HepG2 (cell line): ENCODE measurements around the gene MT1A. TPM values are rescaled to one million over a fixed set of nuclear protein-coding genes. Genes with fewer than 3 reads are reported as not detected.

ENCODE experiments used
- ARNT2 ChIP-seq: sonication (generic); formaldehyde crosslinking; IDR thresholded peaks from 2 replicates; pipeline ENCODE4 v1.8.0; 2022; ENCODE audit warnings: mild to moderate bottlenecking, low read depth, missing genetic modification reagents, moderate library complexity
- ATF7 ChIP-seq, 2 experiments: fragments of 450-650 bp in 1 of 2; sonication (generic) in 1 of 2; formaldehyde crosslinking in 1 of 2; IDR thresholded peaks; 2 replicates each; pipeline versions ENCODE4 v1.4.0 to v1.6.1; 2016 to 2020; ENCODE audit warnings: antibody characterized with exemption in 1 of 2, mild to moderate bottlenecking in 1 of 2, missing genetic modification reagents in 1 of 2
- BORCS8-MEF2B ChIP-seq: sonication (generic); formaldehyde crosslinking; IDR thresholded peaks from 2 replicates; pipeline ENCODE4 v1.8.0; 2022; ENCODE audit warnings: mild to moderate bottlenecking, missing genetic modification reagents
- CHCHD3 ChIP-seq: sonication (generic); formaldehyde crosslinking; IDR thresholded peaks from 2 replicates; pipeline ENCODE4 v1.8.0; 2022; ENCODE audit warnings: mild to moderate bottlenecking, missing genetic modification reagents, moderate library complexity
- CTCF ChIP-seq: sonication (generic); formaldehyde crosslinking; IDR thresholded peaks from 2 replicates; pipeline ENCODE4 v1.5.0; 2020; ENCODE audit warnings: mild to moderate bottlenecking, missing genetic modification reagents, moderate library complexity
- ERF ChIP-seq: IDR thresholded peaks from 2 replicates; pipeline ENCODE4 v1.6.1; 2018; ENCODE audit warnings: missing biosample characterization, missing genetic modification reagents
- IRF2 ChIP-seq: IDR thresholded peaks from 2 replicates; pipeline ENCODE4 v1.6.1; 2018; ENCODE audit warnings: missing genetic modification reagents, missing compliant biosample characterization
- NONO ChIP-seq, 2 experiments: fragments of 450-650 bp in 1 of 2; sonication (generic) in 1 of 2; formaldehyde crosslinking in 1 of 2; IDR thresholded peaks in 1 of 2; conservative IDR thresholded peaks in 1 of 2; 2 replicates each; pipeline versions ENCODE4 v1.6.1 to v1.8.0; 2017 to 2022; ENCODE audit warnings: mild to moderate bottlenecking in 1 of 2, missing genetic modification reagents in 1 of 2, moderate library complexity in 1 of 2
- PLSCR1 ChIP-seq: sonication (generic); formaldehyde crosslinking; IDR thresholded peaks from 2 replicates; pipeline ENCODE4 v1.5.0; 2020; ENCODE audit warnings: missing genetic modification reagents, mild to moderate bottlenecking, borderline replicate concordance
- POLR2A ChIP-seq, 2 experiments: IDR thresholded peaks; 2 replicates each; pipeline ENCODE4 v1.6.1; 2011; ENCODE audit warnings: low read depth in 2 of 2, low read length in 2 of 2, mild to moderate bottlenecking in 1 of 2, moderate library complexity in 1 of 2; ENCODE audit not compliant: insufficient read depth in 1 of 2
- POLR2G ChIP-seq: fragments of 200-400 bp; formaldehyde crosslinking; IDR thresholded peaks from 2 replicates; pipeline ENCODE4 v1.6.1; 2018; ENCODE audit warnings: mild to moderate bottlenecking, low read depth, low read length, moderate library complexity
- TFDP1 ChIP-seq: IDR thresholded peaks from 2 replicates; pipeline ENCODE4 v1.6.1; 2016; ENCODE audit warnings: missing compliant biosample characterization, missing genetic modification reagents, borderline replicate concordance
- THAP9 ChIP-seq: sonication (generic); formaldehyde crosslinking; IDR thresholded peaks from 2 replicates; pipeline ENCODE4; 2020; ENCODE audit warnings: missing genetic modification reagents, mild to moderate bottlenecking, borderline replicate concordance
- ZNF274 ChIP-seq: sonication (generic); formaldehyde crosslinking; IDR thresholded peaks from 2 replicates; pipeline ENCODE4 v1.5.1; 2020; ENCODE audit warnings: mild to moderate bottlenecking, missing genetic modification reagents
- ZNF329 ChIP-seq: sonication (generic); formaldehyde crosslinking; IDR thresholded peaks from 2 replicates; pipeline ENCODE4 v1.9.0; 2021; ENCODE audit warnings: low read depth, mild to moderate bottlenecking, missing genetic modification reagents
- ZNF34 ChIP-seq: sonication (generic); formaldehyde crosslinking; IDR thresholded peaks from 2 replicates; pipeline ENCODE4 v1.4.0; 2020; ENCODE audit warnings: mild to moderate bottlenecking, missing genetic modification reagents, borderline replicate concordance
- ZNF496 ChIP-seq: sonication (generic); formaldehyde crosslinking; IDR thresholded peaks from 2 replicates; pipeline ENCODE4 v1.8.1; 2023; ENCODE audit warnings: mild to moderate bottlenecking, moderate library complexity, missing genetic modification reagents; ENCODE audit not compliant: insufficient replicate concordance
- ZNF547 ChIP-seq: sonication (generic); formaldehyde crosslinking; IDR thresholded peaks from 2 replicates; pipeline ENCODE4 v1.5.1; 2020; ENCODE audit warnings: mild to moderate bottlenecking, missing genetic modification reagents
- ZNF564 ChIP-seq: sonication (generic); formaldehyde crosslinking; IDR thresholded peaks from 2 replicates; pipeline ENCODE4 v1.8.1; 2023; ENCODE audit warnings: mild to moderate bottlenecking, missing genetic modification reagents
- ZNF615 ChIP-seq: sonication (generic); formaldehyde crosslinking; IDR thresholded peaks from 2 replicates; pipeline ENCODE4 v1.5.0; 2020; ENCODE audit warnings: mild to moderate bottlenecking, missing genetic modification reagents, borderline replicate concordance
- ZNF616 ChIP-seq: sonication (generic); formaldehyde crosslinking; IDR thresholded peaks from 2 replicates; pipeline ENCODE4 v1.5.0; 2020; ENCODE audit warnings: low read depth, mild to moderate bottlenecking, missing genetic modification reagents
- ZNF773 ChIP-seq: sonication (generic); formaldehyde crosslinking; IDR thresholded peaks from 2 replicates; pipeline ENCODE4 v1.4.0; 2020; ENCODE audit warnings: missing genetic modification reagents, borderline replicate concordance
- polyA plus RNA-seq, 8 experiments: library from polyadenylated mRNA; depleted of rRNA in 3 of 8; stranded (reverse) in 7 of 8; unstranded in 1 of 8; fragments of >200 nt; fragmentation: Illumina TruSeq in 4 of 8; extraction: Trizol in 4 of 8; gene quantifications; 2 replicates each; pipeline versions ENCODE4 v1.2.1 to v1.2.3, GENCODE V29; 2011 to 2016; ENCODE audit warnings: low read depth in 4 of 8, missing spikeins in 1 of 8, mixed read lengths in 1 of 8; ENCODE audit not compliant: insufficient read depth in 1 of 8
- total RNA-seq, 5 experiments: library from RNA; depleted of rRNA; stranded (reverse); fragments of >200 nt; fragmentation: Illumina TruSeq; extraction: Trizol; gene quantifications; 2 replicates each; pipeline ENCODE4 v1.2.3, GENCODE V29; 2016; ENCODE audit warnings: low read depth in 1 of 5

The MT1A gene
- total and polyA plus RNA-seq, 2 of the 13 experiments (the other 11 are each of a cell fraction or from before 2014, with no cell fraction given), result 8.3 to 10.4 TPM

- peak; percentile 67; the same call in 1 of the 2 replicates for TF ChIP-seq ARNT2
- no peak for TF ChIP-seq CTCF (CRISPR knock-in tag)
- TF ChIP-seq ZNF329 (CRISPR knock-in tag), result no peak
- no peak; the same call in 1 of the 2 replicates for TF ChIP-seq ZNF547
- TF ChIP-seq ATF7 (IDR thresholded peaks at IDR 0.05), result no peak
- TF ChIP-seq ATF7 (CRISPR knock-in tag; IDR thresholded peaks at IDR 0.05), result no peak
- TF ChIP-seq CHCHD3 (CRISPR knock-in tag), result peak; percentile 76; the same call in 1 of the 2 replicates
- peak; percentile 98 for TF ChIP-seq POLR2G
- no peak for TF ChIP-seq ZNF773 (CRISPR knock-in tag)
- TF ChIP-seq THAP9 (CRISPR knock-in tag), result no peak
- peak; percentile 65; the same call in 1 of the 2 replicates for TF ChIP-seq IRF2 (CRISPR knock-in tag)
- TF ChIP-seq NONO (IDR thresholded peaks at IDR 0.05), result no peak
- peak; percentile 44; the same call in 1 of the 2 replicates for TF ChIP-seq NONO (CRISPR knock-in tag; conservative IDR thresholded peaks at IDR 0.05)
- TF ChIP-seq POLR2A (IDR thresholded peaks at IDR 0.05; ENCODE audit: insufficient read depth in 1 of 2, low read depth in 2 of 2, low read length in 2 of 2), result peak; percentile 94 to 99
- TF ChIP-seq ZNF274 (CRISPR knock-in tag), result peak; percentile 16; the same call in 1 of the 2 replicates
- TF ChIP-seq BORCS8-MEF2B (CRISPR knock-in tag), result peak; percentile 90
- peak; percentile 43; the same call in 1 of the 2 replicates for TF ChIP-seq ERF (CRISPR knock-in tag)
- TF ChIP-seq ZNF496 (CRISPR knock-in tag), result no peak
- no peak for TF ChIP-seq PLSCR1 (CRISPR knock-in tag)
- TF ChIP-seq ZNF564 (CRISPR knock-in tag), result peak; percentile 15; the same call in 1 of the 2 replicates
- no peak for TF ChIP-seq ZNF616 (CRISPR knock-in tag)
- TF ChIP-seq TFDP1 (CRISPR knock-in tag), result peak; percentile 31; the same call in 1 of the 2 replicates
- peak; percentile 83; the same call in 1 of the 2 replicates for TF ChIP-seq ZNF615 (CRISPR knock-in tag)
- TF ChIP-seq ZNF34 (CRISPR knock-in tag), result no peak
Measured at GRCh38 chr16:56625140-56625942, 13.1 kb upstream of the MT1A start, which contains the start of gene MT1E (continued).
